Activated CD4-positive, alpha-beta memory T cell treated with anti-CD3 and anti-CD28 coated beads, Interleukin-2, amount 10 ng/mL, durations not matched to agents 7 days and 5 days (primary cell): Measurements from ENCODE around the gene GPLD1. TPM values are rescaled to one million over a fixed set of nuclear protein-coding genes. Genes with fewer than 3 reads are reported as not detected.
"Not testable (repeated sequence)": the region's sequence is repeated elsewhere in the genome, so short reads cannot be mapped to it uniquely, and the experiment has no call there.

Experiments
- CTCF ChIA-PET: fragments of 350-600 bp; sonication (Branson Sonifier 250); formaldehyde crosslinking; loops from one replicate; lab custom pipeline; 2021; ENCODE audit warnings: antibody characterized with exemption, inconsistent platforms; lab: Charles Lee
- POLR2A ChIA-PET: fragments of 350-600 bp; sonication (Branson Sonifier 250); formaldehyde crosslinking; loops from one replicate; lab custom pipeline; 2021; ENCODE audit warnings: antibody characterized with exemption; lab: Charles Lee
- DNase-seq: peaks from one replicate; pipeline ENCODE4 v3.0.0-alpha.2; 2020
- H3K27ac Mint-ChIP-seq: one replicate; pipeline ENCODE4 v1.8.0; 2021; ENCODE audit warnings: mild to moderate bottlenecking, mixed read lengths
- H3K27me3 Mint-ChIP-seq: one replicate; pipeline ENCODE4 v1.8.0; 2021; ENCODE audit warnings: mixed read lengths
- H3K36me3 Mint-ChIP-seq: one replicate; pipeline ENCODE4 v1.8.0; 2021; ENCODE audit warnings: low read depth, mixed read lengths
- H3K4me1 Mint-ChIP-seq: one replicate; pipeline ENCODE4 v1.8.0; 2021; ENCODE audit warnings: mixed read lengths
- H3K4me3 Mint-ChIP-seq: one replicate; pipeline ENCODE4 v1.8.0; 2021; ENCODE audit warnings: mild to moderate bottlenecking, mixed read lengths
- H3K9me3 Mint-ChIP-seq: one replicate; pipeline ENCODE4 v1.8.0; 2021; ENCODE audit warnings: mixed read lengths
- total RNA-seq, 2 experiments: library from RNA; stranded (reverse); gene quantifications; one replicate each; pipeline ENCODE4 v1.2.3, GENCODE V29; 2021

GPLD1 gene
- total RNA-seq, 2 experiments from 2014 or later, result 0.18 to 0.20 TPM

GRCh38 chr6:24419526-24419925, 69.9 kb downstream of the GPLD1 start:
- ChIA-PET POLR2A (no interaction called here), CTCF (interaction anchor here (0.6 to 1.6 kb wide), 2 partner anchors 11 to 13 kb away, joined by 3 to 8 read pairs; no protein-coding TSS in a partner anchor)
- Mint-ChIP-seq H3K36me3 (peaks cover 47% of the 10 kb centered on the region), H3K27me3 (no peaks in the 10 kb centered on the region), H3K9me3 (no peaks in the 10 kb centered on the region), H3K4me3 (no peak overlapping the region), H3K4me1 (no peaks in the 10 kb centered on the region), H3K27ac (no peak overlapping the region)
- no peak for DNase-seq

DNA sequence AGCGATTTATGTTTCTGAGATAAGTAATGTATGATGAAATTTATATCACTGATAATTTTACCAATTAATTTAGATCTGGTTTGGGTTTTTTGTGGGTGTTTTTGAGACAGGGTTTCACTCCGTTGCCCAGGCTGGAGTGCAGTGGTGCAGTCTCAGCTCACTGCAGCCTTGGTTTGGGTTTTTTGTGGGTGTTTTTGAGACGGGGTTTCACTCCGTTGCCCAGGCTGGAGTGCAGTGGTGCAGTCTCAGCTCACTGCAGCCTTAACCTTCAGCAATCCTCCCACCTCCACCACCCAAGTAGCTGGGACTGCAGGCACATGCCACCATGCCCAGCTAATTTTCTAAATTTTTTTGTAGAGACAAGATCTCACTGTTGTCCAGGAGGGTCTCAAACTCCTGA, 73.6 kb downstream of the GPLD1 start:
- Mint-ChIP-seq H3K27ac (no peak overlapping the region), H3K9me3 (no peaks in the 10 kb centered on the region), H3K4me3 (no peak overlapping the region), H3K36me3 (peaks cover 48% of the 10 kb centered on the region), H3K4me1 (peaks cover 2% of the 10 kb centered on the region), H3K27me3 (no peaks in the 10 kb centered on the region)
- no peak for DNase-seq
- ChIA-PET CTCF (interaction anchor here (1.1 kb wide), 1 partner anchor 15 kb away, joined by 4 read pairs; no protein-coding TSS in a partner anchor), POLR2A (no interaction called here)

GRCh38 chr6:24414531-24414930, 74.8 kb downstream of the GPLD1 start:
- peaks cover 43% of the 10 kb centered on the region for H3K36me3 Mint-ChIP-seq
- H3K27ac Mint-ChIP-seq, H3K4me3 Mint-ChIP-seq, H3K27me3 Mint-ChIP-seq, DNase-seq, H3K4me1 Mint-ChIP-seq, H3K9me3 Mint-ChIP-seq, POLR2A ChIA-PET: not testable (repeated sequence)
- CTCF ChIA-PET, result interaction anchor here (0.9 kb wide), 1 partner anchor 18 kb away, joined by 5 read pairs; no protein-coding TSS in a partner anchor

DNA sequence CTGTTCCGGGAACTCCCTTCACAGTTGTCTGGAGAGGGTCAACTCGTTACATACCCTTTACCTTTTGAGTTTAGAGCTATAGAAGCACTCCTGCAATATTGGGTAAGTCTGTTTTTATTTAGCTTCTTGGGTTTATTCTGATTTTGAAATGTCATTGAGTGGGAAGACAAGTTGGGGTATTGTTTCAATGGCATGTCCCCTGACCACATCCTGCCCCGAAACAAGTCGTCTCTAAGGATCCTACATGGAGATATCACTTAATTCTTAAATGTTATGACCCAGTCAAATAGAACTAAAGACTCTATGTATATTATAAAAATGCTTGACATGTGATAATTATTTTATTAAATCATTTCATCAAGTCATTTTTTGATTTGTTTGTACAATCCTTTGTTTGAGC, 77.1 kb downstream of the GPLD1 start:
- H3K27ac Mint-ChIP-seq, result no peak overlapping the region
- no peaks in the 10 kb centered on the region for H3K27me3 Mint-ChIP-seq
- H3K4me1 Mint-ChIP-seq, result peaks cover 2% of the 10 kb centered on the region
- H3K9me3 Mint-ChIP-seq, result no peaks in the 10 kb centered on the region
- DNase-seq, result no peak
- peaks cover 37% of the 10 kb centered on the region for H3K36me3 Mint-ChIP-seq
- no peak overlapping the region for H3K4me3 Mint-ChIP-seq
- ChIA-PET CTCF (no interaction called here), POLR2A (no interaction called here)

DNA sequence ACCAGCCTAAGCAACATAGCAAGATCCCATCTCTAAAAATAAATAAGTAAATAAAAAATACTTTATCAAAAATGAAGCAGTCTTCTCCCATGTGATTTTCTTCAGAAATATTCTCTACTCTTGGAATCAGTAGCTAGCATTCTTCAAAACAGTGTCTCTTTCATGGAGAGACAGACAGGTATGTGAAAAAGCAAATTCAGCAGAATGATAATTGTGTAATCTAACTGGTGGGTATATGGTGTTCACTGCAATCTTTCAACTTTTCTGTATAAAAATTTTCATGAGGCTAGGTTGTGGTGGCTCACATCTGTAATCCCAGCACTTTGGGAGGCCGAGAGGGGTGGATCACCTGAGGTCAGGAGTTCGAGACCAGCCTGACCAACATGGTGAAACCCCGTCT, 78.8 kb downstream of the GPLD1 start:
- DNase-seq, result no peak
- ChIA-PET POLR2A (interaction anchor here (1.2 kb wide), 1 partner anchor 14 kb away, joined by 3 read pairs; no protein-coding TSS in a partner anchor), CTCF (no interaction called here)
- Mint-ChIP-seq H3K27ac (no peak overlapping the region), H3K36me3 (peaks cover 28% of the 10 kb centered on the region), H3K4me3 (no peak overlapping the region), H3K9me3 (no peaks in the 10 kb centered on the region), H3K4me1 (peaks cover 2% of the 10 kb centered on the region), H3K27me3 (no peaks in the 10 kb centered on the region)

DNA sequence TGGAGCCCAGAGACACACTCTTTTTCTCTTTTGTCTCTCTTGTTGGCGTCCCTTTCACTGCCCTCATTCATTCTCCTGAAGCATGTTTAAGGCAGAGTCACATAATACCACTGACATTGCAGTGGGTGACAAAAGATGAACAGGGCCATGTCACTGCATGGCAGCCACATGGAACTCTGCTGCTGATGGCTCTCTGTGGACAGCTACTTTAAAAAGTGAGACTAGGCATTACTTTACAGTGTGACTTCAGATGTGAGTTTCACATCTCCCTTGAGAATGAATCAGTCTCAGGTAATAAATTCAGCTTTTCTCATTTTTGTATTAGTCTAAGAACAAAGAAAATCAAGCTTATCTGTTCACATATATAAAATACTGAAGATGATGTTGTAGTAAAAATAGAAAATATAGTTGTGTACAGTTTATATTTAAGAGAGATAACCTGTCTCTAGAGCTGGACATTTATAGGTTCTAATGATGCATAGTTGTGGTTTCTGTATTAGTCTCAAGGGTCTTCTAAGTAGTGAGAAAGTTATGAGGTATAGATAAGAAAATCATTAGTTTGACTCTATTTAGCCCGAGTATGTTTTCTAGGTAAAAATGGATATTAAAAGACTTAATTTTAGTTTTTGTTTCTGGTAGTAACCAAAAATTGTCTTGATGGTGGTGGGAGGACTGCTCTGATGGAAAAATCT, 80.5 kb downstream of the GPLD1 start:
- CTCF ChIA-PET, result interaction anchor here (0.9 to 1.3 kb wide), 2 partner anchors 22 to 173 kb away, joined by 3 read pairs; no protein-coding TSS in a partner anchor
- Mint-ChIP-seq H3K9me3 (no peaks in the 10 kb centered on the region), H3K4me3 (no peak overlapping the region), H3K4me1 (peaks cover 16% of the 10 kb centered on the region), H3K27me3 (no peaks in the 10 kb centered on the region), H3K36me3 (peaks cover 21% of the 10 kb centered on the region), H3K27ac (no peak overlapping the region)
- POLR2A ChIA-PET, result no interaction called here
- DNase-seq, result no peak

- Mint-ChIP-seq H3K4me1 (peaks cover 29% of the 10 kb centered on the region), H3K36me3 (peaks cover 13% of the 10 kb centered on the region), H3K4me3 (no peak overlapping the region), H3K27ac (no peak overlapping the region), H3K27me3 (peaks cover 7% of the 10 kb centered on the region), H3K9me3 (no peaks in the 10 kb centered on the region)
- CTCF ChIA-PET, result interaction anchor here (0.8 to 1.0 kb wide), 2 partner anchors 45 to 89 kb away, joined by 3 to 4 read pairs; partner anchors contain the start of gene ALDH5A1
- POLR2A ChIA-PET, result no interaction called here
- no peak for DNase-seq
Observed at GRCh38 chr6:24405262-24405661, 84.1 kb downstream of the GPLD1 start.

- Mint-ChIP-seq H3K27ac (peak overlapping the region; percentile 16), H3K27me3 (peaks cover 18% of the 10 kb centered on the region), H3K4me1 (peaks cover 29% of the 10 kb centered on the region), H3K9me3 (no peaks in the 10 kb centered on the region), H3K36me3 (peaks cover 8% of the 10 kb centered on the region), H3K4me3 (peak overlapping the region; percentile 90)
- ChIA-PET CTCF (interaction anchor here (1.8 kb wide), 1 partner anchor 43 kb away, joined by 5 read pairs; no protein-coding TSS in a partner anchor), POLR2A (interaction anchor here (1.3 kb wide), 1 partner anchor 372 kb away, joined by 3 read pairs; no protein-coding TSS in a partner anchor)
- no peak for DNase-seq
Observed at GRCh38 chr6:24403501-24403824, 85.9 kb downstream of the GPLD1 start.

- ChIA-PET CTCF (interaction anchor here (1.8 kb wide), 1 partner anchor 43 kb away, joined by 5 read pairs; no protein-coding TSS in a partner anchor), POLR2A (interaction anchor here (1.3 kb wide), 1 partner anchor 373 kb away, joined by 3 read pairs; no protein-coding TSS in a partner anchor)
- peak within 1 kb of the TSS; percentile 90 for H3K4me3 Mint-ChIP-seq
- peak; percentile 75 for DNase-seq
- H3K36me3 Mint-ChIP-seq, result peaks cover 8% of the 10 kb centered on the region
- H3K27ac Mint-ChIP-seq, result peak within 1 kb of the TSS; percentile 16
- peaks cover 29% of the 10 kb centered on the region for H3K4me1 Mint-ChIP-seq
- peaks cover 19% of the 10 kb centered on the region for H3K27me3 Mint-ChIP-seq
- no peaks in the 10 kb centered on the region for H3K9me3 Mint-ChIP-seq
Observed at GRCh38 chr6:24402697-24403500, 86.5 kb downstream of the GPLD1 start, which contains the start of gene MRS2. Gene MRS2 (plus strand): TSS chr6:24402936. CDS start chr6:24403047, 111 bp downstream.

- H3K4me3 Mint-ChIP-seq, result no peak overlapping the region
- peaks cover 29% of the 10 kb centered on the region for H3K4me1 Mint-ChIP-seq
- H3K27ac Mint-ChIP-seq, result no peak overlapping the region
- POLR2A ChIA-PET, result no interaction called here
- peaks cover 5% of the 10 kb centered on the region for H3K36me3 Mint-ChIP-seq
- H3K9me3 Mint-ChIP-seq, result no peaks in the 10 kb centered on the region
- H3K27me3 Mint-ChIP-seq, result peaks cover 23% of the 10 kb centered on the region
- no peak for DNase-seq
- CTCF ChIA-PET, result no interaction called here
Observed at GRCh38 chr6:24401458-24401857, 87.9 kb downstream of the GPLD1 start.

GRCh38 chr6:24400045-24401039, 89.0 kb downstream of the GPLD1 start:
- POLR2A ChIA-PET, DNase-seq, H3K4me3 Mint-ChIP-seq, H3K9me3 Mint-ChIP-seq, H3K36me3 Mint-ChIP-seq, CTCF ChIA-PET, H3K27ac Mint-ChIP-seq: not testable (repeated sequence)
- peaks cover 27% of the 10 kb centered on the region for H3K4me1 Mint-ChIP-seq
- peaks cover 23% of the 10 kb centered on the region for H3K27me3 Mint-ChIP-seq

DNA sequence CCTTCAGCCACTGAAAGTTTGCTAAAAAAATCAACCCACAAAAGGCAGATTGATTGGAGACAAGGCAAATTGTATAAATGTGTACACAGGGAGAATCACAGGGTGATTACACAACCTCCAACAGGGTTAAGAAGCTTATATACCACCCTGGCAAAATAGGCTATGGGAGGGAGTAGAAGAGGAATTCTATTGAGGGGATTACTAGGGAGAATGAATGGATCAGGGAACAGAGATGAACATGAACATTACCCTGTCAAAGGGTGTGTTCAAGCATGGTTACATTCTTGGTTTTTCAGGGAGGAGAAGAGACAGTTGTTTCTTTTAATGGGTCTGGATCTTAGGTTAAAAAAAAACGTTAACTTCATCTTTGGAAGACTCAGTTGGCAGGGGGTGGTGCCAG, 91.7 kb downstream of the GPLD1 start:
- Mint-ChIP-seq H3K27me3 (peaks cover 23% of the 10 kb centered on the region), H3K27ac (no peak overlapping the region), H3K36me3 (no peaks in the 10 kb centered on the region), H3K4me1 (peaks cover 6% of the 10 kb centered on the region), H3K4me3 (no peak overlapping the region), H3K9me3 (no peaks in the 10 kb centered on the region)
- ChIA-PET POLR2A (no interaction called here), CTCF (no interaction called here)
- DNase-seq, result no peak
